K562 (cell line): ENCODE measurements around the gene CMTM4. TPM values are rescaled to one million over a fixed set of nuclear protein-coding genes. Genes with fewer than 3 reads are reported as not detected.

ENCODE experiments used
- ATAC-seq: fragments of 200-7000 bp; cut with Tn5 transposase; 3 replicates; pipeline ENCODE4 v1.9.1; 2020; ENCODE audit warnings: moderate library complexity
- BruUV-seq: library from RNA; stranded (reverse); fragments of 400-500 nt; replicated peaks from 2 replicates; lab custom pipeline; 2021; lab: Mats Ljungman, UMichigan
- CTCF ChIA-PET: fragments of 300-600 bp; formaldehyde crosslinking; extraction: SDS; loops from one replicate; lab custom pipeline; 2021; ENCODE audit warnings: low intra/inter-chr PET ratio; lab: Yijun Ruan, JAX
- POLR2A ChIA-PET: fragments of 300-600, 350-650 bp; sonication (Branson Sonifier 250); formaldehyde crosslinking; extraction: SDS; loops from one replicate; lab custom pipeline; 2021; ENCODE audit warnings: antibody characterized with exemption, inconsistent platforms; lab: Yijun Ruan, JAX
- DNase-seq, 4 experiments: peaks; one replicate each; pipeline versions ENCODE4 v3.0.0 to v3.0.0-alpha.2; 2011 to 2018; ENCODE audit warnings: low spot score in 3 of 4, mixed read lengths in 3 of 4; ENCODE audit errors: extremely low read depth in 1 of 4
- FAIRE-seq: peaks from 2 replicates; lab custom pipeline; 2011; peaks lifted over from hg19 to GRCh38; lab: Jason Lieb, UNC
- H2AFZ ChIP-seq: 2 replicates; pipeline ENCODE4 v1.6.0; 2011; ENCODE audit warnings: low read depth, low read length, control low read depth, inconsistent platforms
- H3K27ac ChIP-seq: fragments of 200-600 bp; 3 replicates; pipeline ENCODE4 v1.8.0; 2011; ENCODE audit warnings: low read depth, mild to moderate bottlenecking, control low read depth, inconsistent platforms, low read length, moderate library complexity, mixed read lengths; ENCODE audit errors: extremely low read depth
- H3K27me3 ChIP-seq, 2 experiments: fragments of 300-600 bp in 1 of 2; 2 replicates in 1 of 2; 3 replicates in 1 of 2; pipeline versions ENCODE4 v1.6.0 to v1.8.0; 2011; ENCODE audit warnings: inconsistent platforms in 2 of 2, low read length in 2 of 2, mild to moderate bottlenecking in 1 of 2, mixed read lengths in 1 of 2, moderate library complexity in 1 of 2; ENCODE audit not compliant: control insufficient read depth in 2 of 2, insufficient read depth in 2 of 2
- H3K36me3 ChIP-seq: fragments of 300-600 bp; 3 replicates; pipeline ENCODE4 v1.8.0; 2011; ENCODE audit warnings: mild to moderate bottlenecking, low read length, inconsistent platforms; ENCODE audit not compliant: control insufficient read depth, insufficient read depth
- H3K4me1 ChIP-seq, 2 experiments: fragments of 200-600 bp in 1 of 2; replicated peaks in 1 of 2; 2 replicates in 1 of 2; 3 replicates in 1 of 2; pipeline versions ENCODE4 v1.5.1 to v1.8.0; 2011; ENCODE audit warnings: inconsistent platforms in 2 of 2, low read length in 2 of 2, mild to moderate bottlenecking in 1 of 2, mixed read lengths in 1 of 2, moderate library complexity in 1 of 2; ENCODE audit not compliant: control insufficient read depth in 2 of 2, insufficient read depth in 2 of 2
- H3K4me2 ChIP-seq: 2 replicates; pipeline ENCODE4 v1.6.1; 2011; ENCODE audit warnings: low read length, control low read depth, inconsistent platforms, mixed read lengths; ENCODE audit not compliant: insufficient read depth
- H3K4me3 ChIP-seq: fragments of 200-600 bp; sonication (generic), shearing (Covaris generic); 2 replicates; pipeline ENCODE4 v1.5.1; 2016; ENCODE audit warnings: control low read depth, inconsistent platforms
- H3K79me2 ChIP-seq: fragments of 200-600 bp; 3 replicates; pipeline ENCODE4 v1.8.0; 2011; ENCODE audit warnings: low read length, inconsistent platforms; ENCODE audit not compliant: control insufficient read depth, insufficient read depth
- H3K9ac ChIP-seq, 2 experiments: 2 replicates each; pipeline versions ENCODE4 v1.6.0 to v1.6.1; 2011; ENCODE audit warnings: low read depth in 2 of 2, low read length in 2 of 2, control low read depth in 1 of 2, inconsistent platforms in 1 of 2, mild to moderate bottlenecking in 1 of 2, mixed read lengths in 1 of 2; ENCODE audit not compliant: insufficient read depth in 1 of 2
- H3K9me1 ChIP-seq: one replicate; pipeline ENCODE4 v1.6.0; 2011; ENCODE audit warnings: inconsistent platforms, mild to moderate bottlenecking, low read length, moderate library complexity; ENCODE audit not compliant: control insufficient read depth, insufficient read depth
- H3K9me3 ChIP-seq: replicated peaks from 2 replicates; pipeline ENCODE4 v1.5.1; 2011; ENCODE audit warnings: low read depth, low read length, inconsistent platforms; ENCODE audit not compliant: control insufficient read depth, insufficient read depth
- H4K20me1 ChIP-seq: replicated peaks from 2 replicates; pipeline ENCODE4 v1.6.1; 2011; ENCODE audit warnings: low read length, inconsistent platforms, mixed read lengths; ENCODE audit not compliant: control insufficient read depth, insufficient read depth
- ATF4 ChIP-seq: fragments of 450-650 bp; formaldehyde crosslinking; IDR thresholded peaks from 2 replicates; pipeline ENCODE4 v1.4.0; 2022; ENCODE audit warnings: mild to moderate bottlenecking, moderate library complexity
- EGR1 ChIP-seq: fragments of 450-650 bp; conservative IDR thresholded peaks from 2 replicates; pipeline ENCODE4 v1.6.1; 2017; ENCODE audit warnings: mild to moderate bottlenecking
- FOXA1 ChIP-seq: fragments of 450-650 bp; IDR thresholded peaks from 2 replicates; pipeline ENCODE4 v1.6.1; 2016; ENCODE audit warnings: mild to moderate bottlenecking, borderline replicate concordance
- HDAC3 ChIP-seq: fragments of 450-650 bp; IDR thresholded peaks from 2 replicates; pipeline ENCODE4 v1.6.1; 2018; ENCODE audit warnings: borderline replicate concordance, mild to moderate bottlenecking, moderate library complexity; ENCODE audit not compliant: partially characterized antibody
- HSF4 ChIP-seq: fragments of 250-450 bp; sonication (Bioruptor Pico); IDR thresholded peaks from 2 replicates; pipeline ENCODE4 v2.1.2; 2022; ENCODE audit warnings: mild to moderate bottlenecking, moderate library complexity, borderline replicate concordance
- NFE2L1 ChIP-seq: fragments of 450-650 bp; IDR thresholded peaks from 2 replicates; pipeline ENCODE4 v1.6.1; 2016; ENCODE audit warnings: missing genetic modification characterization, low read depth, mild to moderate bottlenecking, missing compliant biosample characterization, moderate library complexity, borderline replicate concordance
- PCBP2 ChIP-seq: fragments of 200-400 bp; formaldehyde crosslinking; IDR thresholded peaks from 2 replicates; pipeline ENCODE4 v1.6.1; 2018; ENCODE audit warnings: low read length, low read depth, mild to moderate bottlenecking, moderate library complexity; ENCODE audit not compliant: poor library complexity, severe bottlenecking
- WGBS: fragments of 100-300 bp; shearing (Covaris generic); methylation state at CpG from one replicate; pipeline ENCODE4 v1.1.6; 2016; ENCODE audit warnings: low coverage, mixed read lengths; ENCODE audit not compliant: insufficient coverage; ENCODE audit errors: missing lambda C conversion rate; 5-methylcytosine and 5-hydroxymethylcytosine counted together
- in situ Hi-C: fragments of 300-500 bp; cut with MboI; formaldehyde crosslinking; loops from 4 replicates; pipeline ENCODE4 v1.15.0; 2018; ENCODE audit warnings: inconsistent platforms, mixed read lengths
- intact Hi-C: fragments of 100-400 bp; cut with micrococcal nuclease; formaldehyde crosslinking; loops from 2 replicates; pipeline ENCODE4 v1.14.2; 2022
- polyA plus RNA-seq, 8 experiments: library from polyadenylated mRNA; depleted of rRNA in 4 of 8; stranded (reverse) in 5 of 8; unstranded in 3 of 8; fragments of >200 nt; fragmentation: Nextera tagmentation in 2 of 8; fragmentation: Illumina TruSeq in 1 of 8; extraction: Ambion mirVana in 2 of 8; extraction: Trizol in 1 of 8; gene quantifications; 2 replicates each; pipeline versions ENCODE4 v1.2.1 to v1.2.3, GENCODE V29; 2011 to 2014; ENCODE audit warnings: inconsistent platforms in 1 of 8, missing spikeins in 1 of 8
- total RNA-seq, 7 experiments: library from RNA; depleted of rRNA in 6 of 7; stranded (reverse); fragments of >200 nt in 6 of 7; fragmentation: Illumina TruSeq in 2 of 7; extraction: Trizol in 2 of 7; gene quantifications; 2 replicates each; pipeline versions ENCODE4 v1.2.1 to v1.2.3, GENCODE V29; 2011 to 2021; ENCODE audit warnings: low replicate concordance in 1 of 7

CMTM4 gene
- total and polyA plus RNA-seq, 9 of the 15 experiments (the other 6 are each of a cell fraction or from before 2014, with no cell fraction given) = 2.0 to 21.3 (median 12.5) TPM

- no peak overlapping the region for H3K4me3 ChIP-seq
- WGBS = 15% methylated on average over 3 of the region's 3 CpGs
Measured at GRCh38 chr16:66581246-66581952, 115.1 kb downstream of the CMTM4 start.

More at GRCh38 chr16:66581246-66581952, 115.1 kb downstream of the CMTM4 start:
- TF ChIP-seq ATF4 (CRISPR knock-in tag) = no peak
- TF ChIP-seq HDAC3 = no peak
- TF ChIP-seq HSF4 (CRISPR knock-in tag) = no peak
- no peak for TF ChIP-seq FOXA1
- no peak for TF ChIP-seq PCBP2
- TF ChIP-seq NFE2L1 (tag) = no peak
- TF ChIP-seq EGR1 = peak; percentile 58
- no peak overlapping the region for H2AFZ ChIP-seq
- H3K79me2 ChIP-seq = no peaks in the 10 kb centered on the region
- ATAC-seq (no peak), FAIRE-seq (no peak), DNase-seq (no peak)
- BruUV-seq = no TSS peak
- no peaks in the 10 kb centered on the region for H3K9me1 ChIP-seq
- H3K9ac ChIP-seq = no peak overlapping the region
- POLR2A ChIA-PET = interaction anchor here (1.0 kb wide), 2 partner anchors 9 to 12 kb away, joined by 3 to 4 read pairs; no protein-coding TSS in a partner anchor
- no peaks in the 10 kb centered on the region for H3K9me3 ChIP-seq
- in situ Hi-C loops (no loop called here), intact Hi-C loops (no loop called here)
- no peaks in the 10 kb centered on the region for H4K20me1 ChIP-seq
- peaks cover 4 to 16% of the 10 kb centered on the region in 2 experiments; a peak in 4 of 5 replicates for H3K27me3 ChIP-seq
- H3K4me2 ChIP-seq = no peak overlapping the region
- no peak overlapping the region for H3K27ac ChIP-seq
- H3K4me1 ChIP-seq = peaks cover 0 to 9% of the 10 kb centered on the region in 2 experiments; a peak in 3 of 5 replicates
- CTCF ChIA-PET = no interaction called here
- H3K36me3 ChIP-seq = no peaks in the 10 kb centered on the region
